Neural cell (in vitro differentiated cells): ENCODE results near the gene ZNF266. TPM values are rescaled to one million over a fixed set of nuclear protein-coding genes. Genes with fewer than 3 reads are reported as not detected.

Experiments used
- H2AFZ ChIP-seq: fragments of 200-600, 300-800 bp; sonication (generic), shearing (Covaris generic); 2 replicates; pipeline ENCODE4 v1.6.0; 2014; ENCODE audit warnings: low read depth, mild to moderate bottlenecking, antibody characterized with exemption, low read length, moderate library complexity
- H3F3A ChIP-seq: fragments of 200-600 bp; shearing (Covaris generic); 2 replicates; pipeline ENCODE4 v1.6.1; 2016; ENCODE audit warnings: mild to moderate bottlenecking, moderate library complexity, mixed read lengths, antibody characterized with exemption, low read length; ENCODE audit not compliant: insufficient read depth, poor library complexity, severe bottlenecking
- H3K27ac ChIP-seq: fragments of 200-600, 300-800 bp; sonication (generic), shearing (Covaris generic); 2 replicates; pipeline ENCODE4 v1.5.1; 2014; ENCODE audit warnings: mild to moderate bottlenecking, low read length, moderate library complexity
- H3K27me3 ChIP-seq: fragments of 300-800, 200-600 bp; sonication (generic), shearing (Covaris generic); 2 replicates; pipeline ENCODE4 v1.6.0; 2014; ENCODE audit warnings: mild to moderate bottlenecking, low read depth, low read length, moderate library complexity; ENCODE audit not compliant: insufficient read depth
- H3K36me3 ChIP-seq: fragments of 300-800, 200-600 bp; sonication (generic), shearing (Covaris generic); 2 replicates; pipeline ENCODE4 v1.5.1; 2014; ENCODE audit warnings: mild to moderate bottlenecking, antibody characterized with exemption, low read length, moderate library complexity; ENCODE audit not compliant: insufficient read depth
- H3K4me2 ChIP-seq: fragments of 300-800, 200-600 bp; sonication (generic), shearing (Covaris generic); 2 replicates; pipeline ENCODE4 v1.6.0; 2014; ENCODE audit warnings: mild to moderate bottlenecking, low read length
- H3K4me3 ChIP-seq: fragments of 300-800, 200-600 bp; sonication (generic), shearing (Covaris generic); 2 replicates; pipeline ENCODE4 v1.5.1; 2014; ENCODE audit warnings: mild to moderate bottlenecking, low read length, moderate library complexity
- H3K79me2 ChIP-seq: fragments of 200-600 bp; shearing (Covaris generic); replicated peaks from 2 replicates; pipeline ENCODE4 v1.6.0; 2014; ENCODE audit warnings: mild to moderate bottlenecking, low read length, moderate library complexity; ENCODE audit not compliant: insufficient read depth
- H3K9ac ChIP-seq: fragments of 300-800, 200-600 bp; sonication (generic), shearing (Covaris generic); 2 replicates; pipeline ENCODE4 v1.6.1; 2016; ENCODE audit warnings: mild to moderate bottlenecking, low read length, mixed read lengths
- H3K9me2 ChIP-seq: fragments of 200-600 bp; shearing (Covaris generic); 2 replicates; pipeline ENCODE4 v1.6.1; 2016; ENCODE audit warnings: mild to moderate bottlenecking, low read length, mixed read lengths; ENCODE audit not compliant: insufficient read depth
- H3K9me3 ChIP-seq: fragments of 200-600, 300-800 bp; sonication (generic), shearing (Covaris generic); 2 replicates; pipeline ENCODE4 v1.6.1; 2016; ENCODE audit warnings: mild to moderate bottlenecking, mixed run types, low read length, moderate library complexity, mixed read lengths
- H4K20me1 ChIP-seq: fragments of 200-600 bp; shearing (Covaris generic); 2 replicates; pipeline ENCODE4 v1.6.1; 2016; ENCODE audit warnings: mild to moderate bottlenecking, mixed run types; ENCODE audit not compliant: insufficient read depth
- EP300 ChIP-seq: fragments of 450-650 bp; conservative IDR thresholded peaks from 2 replicates; pipeline ENCODE4 v1.6.1; 2014; ENCODE audit warnings: antibody characterized with exemption, mild to moderate bottlenecking, moderate library complexity; ENCODE audit not compliant: poor library complexity, severe bottlenecking
- EZH2 ChIP-seq: fragments of 200-600, 300-800 bp; shearing (Covaris generic), sonication (generic); IDR thresholded peaks from 2 replicates; pipeline ENCODE4 v1.6.1; 2014; ENCODE audit warnings: antibody characterized with exemption, low read length, borderline replicate concordance, mild to moderate bottlenecking; ENCODE audit not compliant: insufficient read depth, poor library complexity, severe bottlenecking
- MXI1 ChIP-seq: fragments of 450-650 bp; conservative IDR thresholded peaks from 2 replicates; pipeline ENCODE4 v1.6.1; 2014; ENCODE audit warnings: antibody characterized with exemption, mild to moderate bottlenecking; ENCODE audit not compliant: poor library complexity, severe bottlenecking
- POLR2AphosphoS5 ChIP-seq: IDR thresholded peaks from 2 replicates; pipeline ENCODE4 v1.6.1; 2012
- RAD21 ChIP-seq: fragments of 450-650 bp; conservative IDR thresholded peaks from 2 replicates; pipeline ENCODE4 v1.6.1; 2014; ENCODE audit warnings: antibody characterized with exemption, mild to moderate bottlenecking, moderate library complexity
- SMC3 ChIP-seq: fragments of 450-650 bp; conservative IDR thresholded peaks from 2 replicates; pipeline ENCODE4 v1.6.1; 2014; ENCODE audit warnings: antibody characterized with exemption, mild to moderate bottlenecking, moderate library complexity; ENCODE audit not compliant: poor library complexity
- TAF1 ChIP-seq: IDR thresholded peaks from 2 replicates; pipeline ENCODE4 v1.6.1; 2012; ENCODE audit warnings: low read depth
- polyA plus RNA-seq: library from polyadenylated mRNA; depleted of rRNA; stranded (reverse); fragments of >200 nt; gene quantifications from 2 replicates; pipeline ENCODE4 v1.2.3, GENCODE V29; 2014
- TF ChIP-seq, protein P1 (sequence below): fragments of 450-650 bp; IDR thresholded peaks from 2 replicates; pipeline ENCODE4 v1.5.1; 2014; ENCODE audit warnings: antibody characterized with exemption, mild to moderate bottlenecking, moderate library complexity; ENCODE audit not compliant: poor library complexity, severe bottlenecking
- TF ChIP-seq, protein P2 (sequence below): IDR thresholded peaks from 2 replicates; pipeline ENCODE4 v1.6.1; 2012; ENCODE audit warnings: borderline replicate concordance

Gene ZNF266
- polyA plus RNA-seq, 1 donor from 2014 or later, result 67.6 TPM

DNA sequence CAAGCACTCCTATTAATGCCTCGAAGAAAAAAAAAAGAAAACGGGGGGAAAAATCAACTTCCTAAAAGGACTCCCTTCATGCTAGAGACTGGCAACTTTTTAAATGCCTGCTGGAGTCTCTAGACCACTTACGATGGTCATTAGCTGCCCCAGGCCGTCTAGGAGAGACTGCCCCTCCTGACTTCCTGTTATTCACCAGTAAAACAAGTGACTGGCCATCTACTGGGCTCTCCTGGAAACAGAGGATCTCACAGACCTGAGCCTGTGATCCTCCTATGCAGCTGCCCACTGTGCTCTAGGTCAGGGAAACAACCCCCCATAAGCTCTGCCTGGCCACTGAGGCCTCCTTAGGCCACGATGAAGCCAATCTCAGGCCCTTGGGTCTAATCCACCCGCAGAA is 7.4 kb downstream of the ZNF266 start:
- Histone ChIP-seq H3F3A (no peaks in the 10 kb centered on the region), H2AFZ (no peak overlapping the region), H3K27ac (no peak overlapping the region), H3K9ac (no peak overlapping the region), H3K4me3 (no peak overlapping the region), H3K4me2 (no peak overlapping the region), H3K9me2 (no peaks in the 10 kb centered on the region), H3K27me3 (no peaks in the 10 kb centered on the region), H3K79me2 (peaks cover 3% of the 10 kb centered on the region), H4K20me1 (no peaks in the 10 kb centered on the region), H3K36me3 (peaks cover 5% of the 10 kb centered on the region), H3K9me3 (no peaks in the 10 kb centered on the region)
- no peak for TF ChIP-seq RAD21

DNA sequence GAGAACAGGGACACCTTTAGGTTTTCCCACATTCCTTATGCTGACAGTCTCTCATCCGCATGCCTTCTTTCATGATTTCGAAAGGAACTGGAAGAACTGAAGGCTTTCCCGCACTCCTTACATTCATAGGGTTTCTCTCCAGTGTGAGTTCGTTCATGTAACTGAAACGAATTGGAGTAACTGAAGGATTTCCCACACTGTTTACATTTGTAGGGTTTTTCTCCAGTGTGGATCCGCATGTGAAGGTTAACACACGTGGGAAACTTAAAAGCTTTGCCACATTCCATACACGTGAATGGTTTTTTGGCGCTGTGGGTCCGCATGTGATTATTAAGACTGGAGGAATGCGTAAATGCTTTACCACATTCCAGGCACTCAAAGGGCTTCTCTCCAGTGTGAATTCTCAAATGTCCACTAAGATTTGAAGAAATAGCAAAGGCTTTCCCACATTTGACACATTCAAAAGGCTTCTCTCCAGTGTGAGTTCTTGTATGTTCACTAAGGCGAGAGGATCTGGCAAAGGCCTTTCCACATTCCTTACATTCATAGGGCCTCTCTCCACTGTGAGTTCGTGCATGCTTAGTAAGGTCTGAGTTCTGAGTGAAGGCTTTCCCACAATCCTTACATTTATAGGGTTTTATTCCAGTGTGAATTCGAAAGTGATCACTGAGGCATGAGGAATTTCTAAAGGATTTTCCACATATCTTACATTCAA is 22.0 kb downstream of the ZNF266 start:
- no peaks in the 10 kb centered on the region for H3K27me3 ChIP-seq
- H3K27ac ChIP-seq, result no peak overlapping the region
- no peak overlapping the region for H3K4me3 ChIP-seq
- H3K36me3 ChIP-seq, result peaks cover 50% of the 10 kb centered on the region
- H2AFZ ChIP-seq, result no peak overlapping the region
- H4K20me1 ChIP-seq, result no peaks in the 10 kb centered on the region
- peaks cover 41% of the 10 kb centered on the region for H3K9me3 ChIP-seq
- no peaks in the 10 kb centered on the region for H3K9me2 ChIP-seq
- no peak overlapping the region for H3K9ac ChIP-seq
- no peaks in the 10 kb centered on the region for H3K79me2 ChIP-seq
- no peaks in the 10 kb centered on the region for H3F3A ChIP-seq
- TF ChIP-seq EZH2, result no peak
- TF ChIP-seq, protein P1, sequence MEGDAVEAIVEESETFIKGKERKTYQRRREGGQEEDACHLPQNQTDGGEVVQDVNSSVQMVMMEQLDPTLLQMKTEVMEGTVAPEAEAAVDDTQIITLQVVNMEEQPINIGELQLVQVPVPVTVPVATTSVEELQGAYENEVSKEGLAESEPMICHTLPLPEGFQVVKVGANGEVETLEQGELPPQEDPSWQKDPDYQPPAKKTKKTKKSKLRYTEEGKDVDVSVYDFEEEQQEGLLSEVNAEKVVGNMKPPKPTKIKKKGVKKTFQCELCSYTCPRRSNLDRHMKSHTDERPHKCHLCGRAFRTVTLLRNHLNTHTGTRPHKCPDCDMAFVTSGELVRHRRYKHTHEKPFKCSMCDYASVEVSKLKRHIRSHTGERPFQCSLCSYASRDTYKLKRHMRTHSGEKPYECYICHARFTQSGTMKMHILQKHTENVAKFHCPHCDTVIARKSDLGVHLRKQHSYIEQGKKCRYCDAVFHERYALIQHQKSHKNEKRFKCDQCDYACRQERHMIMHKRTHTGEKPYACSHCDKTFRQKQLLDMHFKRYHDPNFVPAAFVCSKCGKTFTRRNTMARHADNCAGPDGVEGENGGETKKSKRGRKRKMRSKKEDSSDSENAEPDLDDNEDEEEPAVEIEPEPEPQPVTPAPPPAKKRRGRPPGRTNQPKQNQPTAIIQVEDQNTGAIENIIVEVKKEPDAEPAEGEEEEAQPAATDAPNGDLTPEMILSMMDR, result no peak
- TF ChIP-seq SMC3, result no peak
- TF ChIP-seq POLR2AphosphoS5, result no peak
- no peak for TF ChIP-seq TAF1
- TF ChIP-seq RAD21, result no peak
- TF ChIP-seq EP300, result no peak
- TF ChIP-seq, protein P2, sequence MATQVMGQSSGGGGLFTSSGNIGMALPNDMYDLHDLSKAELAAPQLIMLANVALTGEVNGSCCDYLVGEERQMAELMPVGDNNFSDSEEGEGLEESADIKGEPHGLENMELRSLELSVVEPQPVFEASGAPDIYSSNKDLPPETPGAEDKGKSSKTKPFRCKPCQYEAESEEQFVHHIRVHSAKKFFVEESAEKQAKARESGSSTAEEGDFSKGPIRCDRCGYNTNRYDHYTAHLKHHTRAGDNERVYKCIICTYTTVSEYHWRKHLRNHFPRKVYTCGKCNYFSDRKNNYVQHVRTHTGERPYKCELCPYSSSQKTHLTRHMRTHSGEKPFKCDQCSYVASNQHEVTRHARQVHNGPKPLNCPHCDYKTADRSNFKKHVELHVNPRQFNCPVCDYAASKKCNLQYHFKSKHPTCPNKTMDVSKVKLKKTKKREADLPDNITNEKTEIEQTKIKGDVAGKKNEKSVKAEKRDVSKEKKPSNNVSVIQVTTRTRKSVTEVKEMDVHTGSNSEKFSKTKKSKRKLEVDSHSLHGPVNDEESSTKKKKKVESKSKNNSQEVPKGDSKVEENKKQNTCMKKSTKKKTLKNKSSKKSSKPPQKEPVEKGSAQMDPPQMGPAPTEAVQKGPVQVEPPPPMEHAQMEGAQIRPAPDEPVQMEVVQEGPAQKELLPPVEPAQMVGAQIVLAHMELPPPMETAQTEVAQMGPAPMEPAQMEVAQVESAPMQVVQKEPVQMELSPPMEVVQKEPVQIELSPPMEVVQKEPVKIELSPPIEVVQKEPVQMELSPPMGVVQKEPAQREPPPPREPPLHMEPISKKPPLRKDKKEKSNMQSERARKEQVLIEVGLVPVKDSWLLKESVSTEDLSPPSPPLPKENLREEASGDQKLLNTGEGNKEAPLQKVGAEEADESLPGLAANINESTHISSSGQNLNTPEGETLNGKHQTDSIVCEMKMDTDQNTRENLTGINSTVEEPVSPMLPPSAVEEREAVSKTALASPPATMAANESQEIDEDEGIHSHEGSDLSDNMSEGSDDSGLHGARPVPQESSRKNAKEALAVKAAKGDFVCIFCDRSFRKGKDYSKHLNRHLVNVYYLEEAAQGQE, result no peak
- TF ChIP-seq MXI1, result no peak
- no peak overlapping the region for H3K4me2 ChIP-seq
